ENCODE results near the gene AATF. TPM values are rescaled to one million over a fixed set of nuclear protein-coding genes. Genes with fewer than 3 reads are reported as not detected.

AATF gene
- total RNA-seq, 3 donors from 2014 or later: 34.4 to 47.2 (median 40.0) TPM

- Histone ChIP-seq H3K9me3 (peaks cover 0 to 5% of the 10 kb centered on the region in 2 donors), H3K27ac (no peak overlapping the region), H3K36me3 (no peaks in the 10 kb centered on the region), H3K4me3 (no peak overlapping the region), H3K4me1 (no peaks in the 10 kb centered on the region), H3K27me3 (no peaks in the 10 kb centered on the region)
- DNase-seq (ENCODE audit: low spot score in 2 of 2): no peak
- intact Hi-C loops (cut with DNase I; ENCODE audit: low total_unique reads): no loop called here
- TF ChIP-seq POLR2A (IDR thresholded peaks at IDR 0.05): no peak
- TF ChIP-seq POLR2AphosphoS5 (IDR thresholded peaks at IDR 0.05): no peak
- TF ChIP-seq CTCF (IDR thresholded peaks at IDR 0.05): no peak
Observed at GRCh38 chr17:37079735-37080134, 131.0 kb downstream of the AATF start.

DNA sequence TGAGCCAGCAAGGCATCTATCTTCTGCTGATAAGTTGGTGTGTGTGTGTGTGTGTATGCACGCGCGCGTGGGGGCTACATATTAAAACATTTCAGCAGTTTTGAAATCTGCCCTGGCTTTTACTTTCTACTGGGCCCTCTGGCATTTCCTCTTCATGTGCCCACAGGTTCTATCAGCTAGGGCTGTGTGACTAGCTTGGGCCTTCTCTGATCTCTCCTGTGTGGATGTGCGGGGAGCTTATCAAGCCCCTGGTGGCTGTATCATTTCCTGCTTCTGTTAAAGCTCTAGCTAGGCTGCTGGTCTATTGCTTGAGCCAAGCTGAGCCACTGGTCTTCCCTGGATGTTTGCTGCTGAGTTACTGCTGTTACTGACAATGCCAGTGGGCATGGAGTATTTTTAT is 132.5 kb downstream of the AATF start:
- Histone ChIP-seq H3K4me3 (no peak overlapping the region), H3K9me3 (peaks cover 0 to 5% of the 10 kb centered on the region in 2 donors), H3K36me3 (no peaks in the 10 kb centered on the region), H3K27ac (no peak overlapping the region), H3K4me1 (no peaks in the 10 kb centered on the region), H3K27me3 (no peaks in the 10 kb centered on the region)
- TF ChIP-seq POLR2AphosphoS5 (IDR thresholded peaks at IDR 0.05) (no peak), POLR2A (IDR thresholded peaks at IDR 0.05) (no peak), CTCF (IDR thresholded peaks at IDR 0.05) (no peak)
- DNase-seq (ENCODE audit: low spot score in 2 of 2): no peak
- intact Hi-C loops (cut with DNase I; ENCODE audit: low total_unique reads): no loop called here

- Histone ChIP-seq H3K27me3 (no peaks in the 10 kb centered on the region), H3K9me3 (peaks cover 0 to 5% of the 10 kb centered on the region in 2 donors), H3K36me3 (no peaks in the 10 kb centered on the region), H3K4me3 (no peak overlapping the region), H3K27ac (no peak overlapping the region), H3K4me1 (no peaks in the 10 kb centered on the region)
- no peak for TF ChIP-seq POLR2A (IDR thresholded peaks at IDR 0.05)
- TF ChIP-seq POLR2AphosphoS5 (IDR thresholded peaks at IDR 0.05): no peak
- no peak for DNase-seq (ENCODE audit: low spot score in 2 of 2)
- intact Hi-C loops (cut with DNase I; ENCODE audit: low total_unique reads): no loop called here
Observed at GRCh38 chr17:37082311-37082860, 133.6 kb downstream of the AATF start.

DNA sequence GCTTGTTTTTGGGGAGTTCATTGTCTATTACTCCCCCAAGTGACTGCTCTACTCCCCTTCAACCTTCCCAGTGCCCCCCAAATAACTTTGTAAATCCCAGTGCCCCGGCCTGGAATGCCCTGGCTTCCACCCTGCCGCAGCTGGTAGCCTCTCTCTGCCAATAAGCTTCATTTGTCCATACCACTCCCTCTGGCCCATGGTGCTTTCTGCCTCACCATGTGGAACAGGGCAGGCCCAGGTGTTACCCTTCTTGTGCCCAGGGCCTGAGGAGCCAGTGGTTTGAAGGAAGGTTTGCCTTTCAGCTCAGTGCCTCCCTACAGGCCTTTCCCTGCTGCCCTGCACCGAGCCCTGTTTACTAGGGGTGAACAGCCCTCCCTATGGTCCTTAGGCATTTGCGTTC is 134.2 kb downstream of the AATF start:
- no peak overlapping the region for H3K4me3 ChIP-seq
- intact Hi-C loops (cut with DNase I; ENCODE audit: low total_unique reads): no loop called here
- no peak overlapping the region for H3K27ac ChIP-seq
- peaks cover 0 to 5% of the 10 kb centered on the region in 2 donors for H3K9me3 ChIP-seq
- no peaks in the 10 kb centered on the region for H3K27me3 ChIP-seq
- DNase-seq (ENCODE audit: low spot score in 2 of 2): no peak
- H3K36me3 ChIP-seq: no peaks in the 10 kb centered on the region
- no peaks in the 10 kb centered on the region for H3K4me1 ChIP-seq
- TF ChIP-seq POLR2A (IDR thresholded peaks at IDR 0.05): no peak
- TF ChIP-seq POLR2AphosphoS5 (IDR thresholded peaks at IDR 0.05): no peak
- no peak for TF ChIP-seq CTCF (IDR thresholded peaks at IDR 0.05)

GRCh38 chr17:37083456-37083855 is 134.7 kb downstream of the AATF start:
- H3K27ac ChIP-seq: no peak overlapping the region
- H3K9me3 ChIP-seq: peaks cover 0 to 5% of the 10 kb centered on the region in 2 donors
- H3K27me3 ChIP-seq: no peaks in the 10 kb centered on the region
- no peak for TF ChIP-seq CTCF (IDR thresholded peaks at IDR 0.05)
- TF ChIP-seq POLR2AphosphoS5 (IDR thresholded peaks at IDR 0.05): no peak
- no peak for TF ChIP-seq POLR2A (IDR thresholded peaks at IDR 0.05)
- H3K4me1 ChIP-seq: no peaks in the 10 kb centered on the region
- intact Hi-C loops (cut with DNase I; ENCODE audit: low total_unique reads): no loop called here
- H3K36me3 ChIP-seq: no peaks in the 10 kb centered on the region
- H3K4me3 ChIP-seq: no peak overlapping the region
- no peak for DNase-seq (ENCODE audit: low spot score in 2 of 2)

- Histone ChIP-seq H3K4me3 (no peak overlapping the region), H3K36me3 (no peaks in the 10 kb centered on the region), H3K27me3 (no peaks in the 10 kb centered on the region), H3K4me1 (no peaks in the 10 kb centered on the region), H3K27ac (no peak overlapping the region), H3K9me3 (peaks cover 0 to 3% of the 10 kb centered on the region in 2 donors)
- intact Hi-C loops (cut with DNase I; ENCODE audit: low total_unique reads): no loop called here
- DNase-seq (ENCODE audit: low spot score in 2 of 2): no peak
- TF ChIP-seq POLR2A (IDR thresholded peaks at IDR 0.05) (no peak), CTCF (IDR thresholded peaks at IDR 0.05) (no peak), POLR2AphosphoS5 (IDR thresholded peaks at IDR 0.05) (no peak)
Observed at GRCh38 chr17:37084372-37084771, 135.6 kb downstream of the AATF start.

All from breast epithelium (tissue), 4 donors.